Neutrophil (primary cell): ENCODE measurements around the gene CXCL8.
A peak's percentile ranks its signal among the peaks of the same experiment; 100 is the strongest.

ENCODE experiments used
- H3K27ac ChIP-seq: fragments of 200-600 bp; sonication (generic); 2 replicates; pipeline ENCODE4 v1.5.1; 2016; ENCODE audit warnings: mild to moderate bottlenecking, moderate library complexity
- H3K27me3 ChIP-seq: fragments of 200-600 bp; sonication (generic); 2 replicates; pipeline ENCODE4 v1.6.0; 2016; ENCODE audit warnings: mild to moderate bottlenecking
- H3K36me3 ChIP-seq: fragments of 200-600 bp; sonication (generic); 2 replicates; pipeline ENCODE4 v1.5.1; 2017
- H3K4me1 ChIP-seq, 2 experiments: fragments of 200-600 bp in 1 of 2; sonication (generic) in 1 of 2; 1 replicate in 1 of 2; 2 replicates in 1 of 2; pipeline versions ENCODE4 v1.5.1 to v1.6.1; 2013 to 2016; ENCODE audit warnings: low read depth in 1 of 2, low read length in 1 of 2, mild to moderate bottlenecking in 1 of 2, moderate library complexity in 1 of 2; ENCODE audit not compliant: control insufficient read depth in 1 of 2, insufficient read depth in 1 of 2
- H3K4me3 ChIP-seq, 2 experiments: fragments of 200-600 bp in 1 of 2; sonication (generic) in 1 of 2; 1 replicate in 1 of 2; 2 replicates in 1 of 2; pipeline ENCODE4 v1.5.1; 2013 to 2016; ENCODE audit warnings: low read depth in 1 of 2, low read length in 1 of 2, mild to moderate bottlenecking in 1 of 2, moderate library complexity in 1 of 2
- H3K9me3 ChIP-seq: fragments of 200-600 bp; sonication (generic); 2 replicates; pipeline ENCODE4 v1.5.1; 2016
- TF ChIP-seq, protein P1 (sequence below): fragments of 200-600 bp; sonication (generic); IDR thresholded peaks from 2 replicates; pipeline ENCODE4 v1.5.1; 2016; ENCODE audit warnings: antibody characterized with exemption

The CXCL8 gene

DNA sequence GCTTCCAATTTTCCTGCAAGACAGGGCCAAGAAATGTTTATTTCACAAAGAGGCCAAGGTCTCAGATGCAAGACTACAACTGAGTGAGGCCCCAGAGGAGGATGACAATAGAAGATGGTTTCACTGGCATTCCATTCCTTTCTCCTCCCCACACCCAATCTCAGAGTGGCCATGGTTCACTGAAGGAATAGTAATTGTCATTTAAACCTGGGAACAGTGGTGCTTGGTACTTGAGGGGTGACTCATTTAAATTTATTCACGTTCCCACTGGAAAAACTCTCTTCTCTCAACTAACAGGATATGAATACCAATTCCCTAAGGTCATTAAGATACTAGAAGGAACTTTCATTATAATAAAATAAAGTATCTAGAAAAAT, 35.3 kb upstream of the CXCL8 start:
- Histone ChIP-seq H3K9me3 (no peaks in the 10 kb centered on the region), H3K36me3 (no peaks in the 10 kb centered on the region), H3K4me3 (peak overlapping the region in 1 of 2 experiments; percentile 32), H3K27ac (peak overlapping the region; percentile 93), H3K27me3 (no peaks in the 10 kb centered on the region), H3K4me1 (peaks cover 86 to 96% of the 10 kb centered on the region in 2 experiments)
- TF ChIP-seq, protein P1, sequence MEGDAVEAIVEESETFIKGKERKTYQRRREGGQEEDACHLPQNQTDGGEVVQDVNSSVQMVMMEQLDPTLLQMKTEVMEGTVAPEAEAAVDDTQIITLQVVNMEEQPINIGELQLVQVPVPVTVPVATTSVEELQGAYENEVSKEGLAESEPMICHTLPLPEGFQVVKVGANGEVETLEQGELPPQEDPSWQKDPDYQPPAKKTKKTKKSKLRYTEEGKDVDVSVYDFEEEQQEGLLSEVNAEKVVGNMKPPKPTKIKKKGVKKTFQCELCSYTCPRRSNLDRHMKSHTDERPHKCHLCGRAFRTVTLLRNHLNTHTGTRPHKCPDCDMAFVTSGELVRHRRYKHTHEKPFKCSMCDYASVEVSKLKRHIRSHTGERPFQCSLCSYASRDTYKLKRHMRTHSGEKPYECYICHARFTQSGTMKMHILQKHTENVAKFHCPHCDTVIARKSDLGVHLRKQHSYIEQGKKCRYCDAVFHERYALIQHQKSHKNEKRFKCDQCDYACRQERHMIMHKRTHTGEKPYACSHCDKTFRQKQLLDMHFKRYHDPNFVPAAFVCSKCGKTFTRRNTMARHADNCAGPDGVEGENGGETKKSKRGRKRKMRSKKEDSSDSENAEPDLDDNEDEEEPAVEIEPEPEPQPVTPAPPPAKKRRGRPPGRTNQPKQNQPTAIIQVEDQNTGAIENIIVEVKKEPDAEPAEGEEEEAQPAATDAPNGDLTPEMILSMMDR: no peak

DNA sequence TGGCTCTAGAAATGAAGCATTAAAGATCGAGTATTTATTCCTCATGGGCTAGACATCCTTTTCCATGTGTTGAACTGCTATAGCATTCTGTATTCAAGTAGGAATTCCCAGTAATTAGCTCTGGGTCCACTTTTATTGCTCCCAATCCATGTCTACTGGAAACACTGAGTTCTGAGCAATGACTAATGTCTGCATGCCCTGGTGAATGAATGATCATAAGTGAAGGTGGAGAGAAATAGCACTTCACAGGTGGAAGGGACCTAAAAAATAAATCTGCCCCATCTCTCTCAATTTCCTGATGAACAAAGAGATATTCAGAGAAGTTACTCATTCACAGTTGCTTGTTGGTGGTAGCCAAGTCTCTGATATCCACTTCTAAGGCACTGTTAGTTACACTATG, 34.6 kb upstream of the CXCL8 start:
- H3K4me1 ChIP-seq: peaks cover 84 to 96% of the 10 kb centered on the region in 2 experiments
- H3K9me3 ChIP-seq: no peaks in the 10 kb centered on the region
- H3K36me3 ChIP-seq: no peaks in the 10 kb centered on the region
- H3K27ac ChIP-seq: peak overlapping the region; percentile 93
- H3K4me3 ChIP-seq: no peak overlapping the region
- TF ChIP-seq, protein P1: no peak
- H3K27me3 ChIP-seq: no peaks in the 10 kb centered on the region

DNA sequence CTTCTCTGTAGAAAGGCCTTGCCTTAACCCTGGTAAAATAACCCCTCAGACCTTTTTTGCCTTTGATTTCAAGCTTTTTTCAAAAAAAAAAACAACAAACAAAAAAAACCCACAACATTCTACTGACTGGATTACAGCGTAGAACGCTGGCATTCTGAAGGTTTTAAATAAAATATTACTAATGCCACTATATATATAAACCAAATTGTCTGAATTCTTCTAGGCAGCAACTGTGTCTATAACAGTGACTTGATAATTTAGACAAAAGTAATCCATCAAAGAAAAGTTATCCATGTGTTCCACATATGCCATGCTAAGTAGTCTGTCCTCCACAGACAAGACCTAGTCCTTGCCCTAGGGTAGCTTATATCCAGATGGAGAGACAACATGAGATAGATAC, 33.6 kb upstream of the CXCL8 start:
- no peaks in the 10 kb centered on the region for H3K36me3 ChIP-seq
- no peak overlapping the region for H3K4me3 ChIP-seq
- H3K27ac ChIP-seq: peak overlapping the region; percentile 95
- no peaks in the 10 kb centered on the region for H3K9me3 ChIP-seq
- H3K4me1 ChIP-seq: peaks cover 73 to 90% of the 10 kb centered on the region in 2 experiments
- H3K27me3 ChIP-seq: no peaks in the 10 kb centered on the region
- TF ChIP-seq, protein P1: no peak

DNA sequence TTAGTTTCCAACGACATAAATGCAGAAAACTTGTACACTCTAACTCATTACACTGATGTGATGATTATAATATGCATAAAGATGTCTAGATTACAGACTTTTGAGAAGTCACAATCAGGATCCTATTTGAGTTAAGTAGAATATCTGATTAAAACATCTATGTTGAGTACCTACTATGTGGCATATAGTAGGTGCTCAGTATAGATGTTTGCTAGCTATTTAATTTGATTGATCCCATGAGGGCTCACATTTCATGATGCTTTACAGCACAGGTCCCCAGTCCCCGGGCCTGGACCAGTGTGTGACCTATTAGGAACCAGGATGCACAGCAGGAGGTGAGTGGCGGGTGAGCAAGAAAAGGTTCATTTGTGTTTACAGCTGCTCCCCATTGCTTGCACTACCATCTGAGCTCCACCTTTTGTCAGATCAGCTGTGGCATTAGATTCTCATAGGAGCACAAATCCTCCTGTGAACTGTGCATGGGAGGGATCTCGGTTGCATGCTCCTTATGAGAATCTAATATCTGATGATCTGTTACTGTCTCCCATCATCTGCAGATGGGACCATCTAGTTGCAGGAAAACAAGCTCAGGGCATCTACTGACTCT, 33.0 kb upstream of the CXCL8 start:
- Histone ChIP-seq H3K27ac (peak overlapping the region; percentile 95), H3K4me3 (peak overlapping the region in 1 of 2 experiments; percentile 28), H3K36me3 (no peaks in the 10 kb centered on the region), H3K27me3 (no peaks in the 10 kb centered on the region), H3K4me1 (peaks cover 68 to 89% of the 10 kb centered on the region in 2 experiments), H3K9me3 (no peaks in the 10 kb centered on the region)
- TF ChIP-seq, protein P1: no peak

DNA sequence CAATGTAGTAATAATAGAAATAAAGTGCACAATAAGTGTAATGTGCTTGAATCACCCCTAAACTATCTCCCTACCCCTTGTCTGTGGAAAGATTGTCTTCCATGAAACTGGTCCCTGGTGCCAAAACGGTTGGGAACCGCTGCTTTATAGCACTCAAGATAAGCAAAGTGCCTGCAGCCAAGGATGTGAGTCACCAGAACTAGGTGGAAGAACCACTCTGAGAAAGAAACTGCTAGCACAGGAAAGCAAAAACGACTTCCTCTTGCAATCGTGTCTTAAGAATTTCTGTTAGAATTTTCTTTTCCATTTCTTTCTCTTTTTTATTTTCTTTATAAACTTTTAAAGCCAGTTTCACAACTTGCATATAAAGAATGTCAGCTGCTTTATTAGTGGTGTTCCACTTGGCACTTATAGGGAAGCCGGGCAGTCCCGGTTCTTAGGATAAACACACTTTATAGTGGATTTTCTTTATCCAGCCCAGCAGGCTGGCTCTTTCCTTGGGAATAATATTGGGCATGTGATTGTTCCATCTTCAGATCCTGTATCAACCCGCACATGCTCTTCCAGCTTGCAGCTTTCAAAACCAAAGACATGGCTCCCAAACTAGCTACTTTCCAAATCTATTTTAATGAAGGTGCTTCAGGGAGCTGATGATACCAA, 32.3 kb upstream of the CXCL8 start:
- Histone ChIP-seq H3K36me3 (no peaks in the 10 kb centered on the region), H3K4me3 (peak overlapping the region; percentile 6 to 28), H3K9me3 (no peaks in the 10 kb centered on the region), H3K27me3 (no peaks in the 10 kb centered on the region), H3K27ac (peak overlapping the region; percentile 95), H3K4me1 (peaks cover 61 to 86% of the 10 kb centered on the region in 2 experiments)
- TF ChIP-seq, protein P1: no peak
